K562 (cell line): ENCODE results near the gene GALNS.

Experiments
- ADNP ChIP-seq: fragments of 200-800 bp; sonication (Bioruptor generic); IDR thresholded peaks from 2 replicates; pipeline ENCODE4 v1.6.1; 2016; ENCODE audit warnings: missing genetic modification characterization, missing compliant biosample characterization
- CBX5 ChIP-seq: IDR thresholded peaks from 2 replicates; pipeline ENCODE4 v1.6.1; 2014; ENCODE audit warnings: low read depth, borderline replicate concordance
- NFE2L1 ChIP-seq: fragments of 450-650 bp; IDR thresholded peaks from 2 replicates; pipeline ENCODE4 v1.6.1; 2016; ENCODE audit warnings: missing genetic modification characterization, low read depth, mild to moderate bottlenecking, missing compliant biosample characterization, moderate library complexity, borderline replicate concordance
- POLR2A ChIP-seq: fragments of 450-650 bp; conservative IDR thresholded peaks from 2 replicates; pipeline ENCODE4 v1.6.1; 2016
- SIRT6 ChIP-seq: IDR thresholded peaks from one replicate; pipeline ENCODE4 v1.6.1; 2012; ENCODE audit warnings: low read depth, mild to moderate bottlenecking, control low read depth, inconsistent platforms, low read length, moderate library complexity
- ZBTB17 ChIP-seq: fragments of 450-650 bp; formaldehyde crosslinking; IDR thresholded peaks from 2 replicates; pipeline ENCODE4 v1.4.0; 2020; ENCODE audit warnings: mild to moderate bottlenecking
- TF ChIP-seq, protein P1 (sequence below), 2 experiments: IDR thresholded peaks; 2 replicates each; pipeline ENCODE4 v1.6.1; 2012; ENCODE audit warnings: improper control_type of control experiment in 2 of 2, low read depth in 2 of 2, low read length in 2 of 2, borderline replicate concordance in 1 of 2
- TF ChIP-seq, protein P2 (sequence below), 3 experiments: IDR thresholded peaks in 2 of 3; conservative IDR thresholded peaks in 1 of 3; 2 replicates each; pipeline ENCODE4 v1.5.1; 2011 to 2012; ENCODE audit warnings: low read length in 3 of 3, mild to moderate bottlenecking in 3 of 3, control low read depth in 2 of 3, improper control_type of control experiment in 1 of 3, inconsistent platforms in 1 of 3, low read depth in 1 of 3, mixed read lengths in 1 of 3, moderate library complexity in 1 of 3; ENCODE audit not compliant: insufficient read depth in 2 of 3

DNA sequence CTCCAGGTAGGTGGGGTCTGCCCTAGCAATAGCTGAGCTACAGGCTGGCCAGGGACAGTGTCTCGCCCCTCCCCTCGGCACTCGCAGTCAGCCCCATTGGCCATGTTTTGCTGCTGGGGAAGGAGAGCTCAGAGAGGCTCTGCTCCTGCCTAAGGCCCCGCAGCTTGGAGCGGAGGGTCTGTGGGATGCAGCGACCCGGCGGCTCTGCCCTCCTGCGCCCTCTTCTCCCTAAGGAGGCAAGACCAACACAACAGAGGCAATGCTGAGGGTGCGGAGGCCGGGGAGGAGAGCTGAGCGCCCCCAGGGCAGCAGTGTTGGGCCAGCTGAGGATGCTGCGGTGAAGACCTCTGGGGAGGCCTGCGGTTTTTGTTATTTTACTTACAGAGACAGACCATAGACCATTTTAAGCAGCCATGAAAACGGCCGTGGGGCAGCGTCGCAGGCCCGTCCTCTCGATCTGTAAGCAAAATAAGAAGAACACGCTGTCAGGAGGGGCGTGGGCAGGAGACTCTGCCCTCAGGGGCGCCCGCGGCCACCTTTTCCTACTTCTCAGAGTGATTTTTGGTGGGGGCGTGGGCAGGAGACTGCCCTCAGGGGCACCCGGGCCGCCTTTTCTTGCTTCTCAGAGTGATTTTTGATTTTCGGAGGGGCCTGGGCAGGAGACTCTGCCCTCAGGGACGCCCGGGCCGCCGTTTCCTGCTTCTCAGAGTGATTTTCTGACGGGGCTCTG is 41.1 kb upstream of the GALNS start:
- no peak for TF ChIP-seq ADNP (tag)
- no peak for TF ChIP-seq POLR2A
- no peak for TF ChIP-seq NFE2L1 (tag)
- no peak for TF ChIP-seq SIRT6
- TF ChIP-seq, protein P1, sequence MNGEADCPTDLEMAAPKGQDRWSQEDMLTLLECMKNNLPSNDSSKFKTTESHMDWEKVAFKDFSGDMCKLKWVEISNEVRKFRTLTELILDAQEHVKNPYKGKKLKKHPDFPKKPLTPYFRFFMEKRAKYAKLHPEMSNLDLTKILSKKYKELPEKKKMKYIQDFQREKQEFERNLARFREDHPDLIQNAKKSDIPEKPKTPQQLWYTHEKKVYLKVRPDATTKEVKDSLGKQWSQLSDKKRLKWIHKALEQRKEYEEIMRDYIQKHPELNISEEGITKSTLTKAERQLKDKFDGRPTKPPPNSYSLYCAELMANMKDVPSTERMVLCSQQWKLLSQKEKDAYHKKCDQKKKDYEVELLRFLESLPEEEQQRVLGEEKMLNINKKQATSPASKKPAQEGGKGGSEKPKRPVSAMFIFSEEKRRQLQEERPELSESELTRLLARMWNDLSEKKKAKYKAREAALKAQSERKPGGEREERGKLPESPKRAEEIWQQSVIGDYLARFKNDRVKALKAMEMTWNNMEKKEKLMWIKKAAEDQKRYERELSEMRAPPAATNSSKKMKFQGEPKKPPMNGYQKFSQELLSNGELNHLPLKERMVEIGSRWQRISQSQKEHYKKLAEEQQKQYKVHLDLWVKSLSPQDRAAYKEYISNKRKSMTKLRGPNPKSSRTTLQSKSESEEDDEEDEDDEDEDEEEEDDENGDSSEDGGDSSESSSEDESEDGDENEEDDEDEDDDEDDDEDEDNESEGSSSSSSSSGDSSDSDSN (IDR thresholded peaks at IDR 0.05; ENCODE audit: borderline replicate concordance in 1 of 2, low read depth in 2 of 2, low read length in 2 of 2) = no peak
- TF ChIP-seq, protein P2, sequence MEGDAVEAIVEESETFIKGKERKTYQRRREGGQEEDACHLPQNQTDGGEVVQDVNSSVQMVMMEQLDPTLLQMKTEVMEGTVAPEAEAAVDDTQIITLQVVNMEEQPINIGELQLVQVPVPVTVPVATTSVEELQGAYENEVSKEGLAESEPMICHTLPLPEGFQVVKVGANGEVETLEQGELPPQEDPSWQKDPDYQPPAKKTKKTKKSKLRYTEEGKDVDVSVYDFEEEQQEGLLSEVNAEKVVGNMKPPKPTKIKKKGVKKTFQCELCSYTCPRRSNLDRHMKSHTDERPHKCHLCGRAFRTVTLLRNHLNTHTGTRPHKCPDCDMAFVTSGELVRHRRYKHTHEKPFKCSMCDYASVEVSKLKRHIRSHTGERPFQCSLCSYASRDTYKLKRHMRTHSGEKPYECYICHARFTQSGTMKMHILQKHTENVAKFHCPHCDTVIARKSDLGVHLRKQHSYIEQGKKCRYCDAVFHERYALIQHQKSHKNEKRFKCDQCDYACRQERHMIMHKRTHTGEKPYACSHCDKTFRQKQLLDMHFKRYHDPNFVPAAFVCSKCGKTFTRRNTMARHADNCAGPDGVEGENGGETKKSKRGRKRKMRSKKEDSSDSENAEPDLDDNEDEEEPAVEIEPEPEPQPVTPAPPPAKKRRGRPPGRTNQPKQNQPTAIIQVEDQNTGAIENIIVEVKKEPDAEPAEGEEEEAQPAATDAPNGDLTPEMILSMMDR (IDR thresholded peaks at IDR 0.05 in 2 of 3, conservative IDR thresholded peaks at IDR 0.05 in 1 of 3; ENCODE audit: insufficient read depth in 2 of 3, low read depth in 1 of 3, low read length in 3 of 3) = no peak
- TF ChIP-seq CBX5 = no peak
- TF ChIP-seq ZBTB17 (CRISPR knock-in tag) = no peak
